Measurements from ENCODE around the gene SPAG4.

Gene SPAG4

GRCh38 chr20:35602851-35603495, 12.7 kb upstream of the SPAG4 start:
- DNase-seq (ENCODE audit: low spot score), result peak; percentile 9
- TF ChIP-seq CTCF (IDR thresholded peaks at IDR 0.05; ENCODE audit: extremely low read depth, insufficient read depth, missing control alignments), result no peak
- in situ Hi-C loops (cut with MboI; ENCODE audit: low pct_unique_long_range_greater_than_20kb, low sequenced_read_pairs, unreplicated experiment), result no loop called here

DNA sequence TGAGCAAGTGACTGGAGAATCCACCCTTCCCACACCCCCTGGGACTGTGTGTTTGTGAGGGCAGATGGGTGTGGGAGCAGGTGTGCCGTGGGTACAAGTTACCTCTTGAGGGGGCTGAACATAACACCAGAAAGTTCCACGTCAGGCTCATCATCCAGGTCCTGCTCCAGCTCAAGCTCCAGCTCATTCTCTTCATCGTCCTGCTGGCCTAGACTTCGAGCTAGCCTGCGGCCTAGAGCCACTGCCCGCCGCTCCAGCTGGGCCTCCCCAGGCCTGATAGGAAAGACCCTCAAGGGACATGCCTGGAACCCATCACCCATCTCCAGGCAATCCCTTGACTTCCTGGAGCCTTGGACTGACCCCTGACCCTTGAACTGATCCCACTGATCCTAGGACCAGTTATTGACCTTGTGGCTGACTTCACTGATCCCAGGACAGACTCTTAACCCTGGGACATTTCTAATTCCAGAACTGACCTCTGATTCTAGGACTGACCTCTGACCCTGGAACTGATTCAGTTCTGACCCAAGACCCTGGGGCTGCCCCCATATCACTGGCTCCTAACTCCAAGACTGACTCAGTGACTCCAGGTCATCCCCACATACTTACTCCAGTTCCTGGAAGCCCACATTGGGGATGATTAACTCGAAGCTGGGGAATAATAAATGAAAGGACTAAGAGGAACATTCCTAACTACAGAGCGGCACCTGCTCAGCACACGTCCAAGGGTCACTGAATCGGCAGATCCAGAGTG, 11.8 kb upstream of the SPAG4 start:
- no peak for TF ChIP-seq CTCF (IDR thresholded peaks at IDR 0.05; ENCODE audit: extremely low read depth, insufficient read depth, missing control alignments)
- in situ Hi-C loops (cut with MboI; ENCODE audit: low pct_unique_long_range_greater_than_20kb, low sequenced_read_pairs, unreplicated experiment), result no loop called here

GRCh38 chr20:35604449-35604747, 11.2 kb upstream of the SPAG4 start:
- TF ChIP-seq CTCF (IDR thresholded peaks at IDR 0.05; ENCODE audit: extremely low read depth, insufficient read depth, missing control alignments), result peak; percentile 55
- in situ Hi-C loops (cut with MboI; ENCODE audit: low pct_unique_long_range_greater_than_20kb, low sequenced_read_pairs, unreplicated experiment), result no loop called here
- peak; percentile 33 for DNase-seq (ENCODE audit: low spot score)

More for the DNA sequence above, 11.8 kb upstream of the SPAG4 start:
- DNase-seq (ENCODE audit: low spot score), result no peak

- DNase-seq (ENCODE audit: low spot score), result no peak
- in situ Hi-C loops (cut with MboI; ENCODE audit: low pct_unique_long_range_greater_than_20kb, low sequenced_read_pairs, unreplicated experiment), result no loop called here
- no peak for TF ChIP-seq CTCF (IDR thresholded peaks at IDR 0.05; ENCODE audit: extremely low read depth, insufficient read depth, missing control alignments)
Measured at GRCh38 chr20:35606127-35606526, 9.5 kb upstream of the SPAG4 start.

DNA sequence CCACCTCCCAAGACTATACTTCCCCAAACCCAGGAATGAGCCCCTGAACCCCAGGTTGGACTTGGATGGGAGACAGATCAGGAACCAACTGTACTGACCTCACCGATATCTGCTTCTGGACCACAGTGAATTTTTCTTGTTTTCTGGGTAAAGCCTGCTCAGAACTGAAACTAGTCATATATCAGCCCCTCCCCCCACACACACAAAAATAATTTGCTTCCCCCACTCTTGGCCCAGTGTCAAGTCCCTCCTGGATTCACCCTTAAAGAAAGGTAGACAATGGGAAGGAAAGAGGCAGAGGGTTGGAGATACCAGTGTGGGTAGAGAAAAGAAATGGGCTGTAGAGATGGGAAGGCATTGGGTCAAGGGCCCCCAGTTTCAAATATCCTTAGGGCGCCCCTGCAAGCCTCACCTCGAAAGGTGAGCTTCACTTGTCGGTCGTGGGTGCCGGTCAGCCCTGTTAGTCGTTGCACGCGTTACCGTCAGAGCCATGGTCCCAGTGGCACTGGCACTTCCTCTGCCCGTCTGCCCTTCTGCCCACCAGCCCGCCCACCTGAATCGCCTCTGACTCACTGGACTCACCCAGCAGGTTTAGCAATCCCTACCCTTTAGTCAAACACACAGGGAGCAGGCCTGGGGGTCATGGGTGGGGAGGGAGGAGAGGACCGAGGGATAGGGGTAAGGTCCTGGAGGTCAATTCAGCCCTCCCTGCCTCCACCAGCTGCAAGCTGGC, 8.5 kb upstream of the SPAG4 start:
- no peak for DNase-seq (ENCODE audit: low spot score)
- TF ChIP-seq CTCF (IDR thresholded peaks at IDR 0.05; ENCODE audit: extremely low read depth, insufficient read depth, missing control alignments), result no peak
- in situ Hi-C loops (cut with MboI; ENCODE audit: low pct_unique_long_range_greater_than_20kb, low sequenced_read_pairs, unreplicated experiment), result no loop called here

DNA sequence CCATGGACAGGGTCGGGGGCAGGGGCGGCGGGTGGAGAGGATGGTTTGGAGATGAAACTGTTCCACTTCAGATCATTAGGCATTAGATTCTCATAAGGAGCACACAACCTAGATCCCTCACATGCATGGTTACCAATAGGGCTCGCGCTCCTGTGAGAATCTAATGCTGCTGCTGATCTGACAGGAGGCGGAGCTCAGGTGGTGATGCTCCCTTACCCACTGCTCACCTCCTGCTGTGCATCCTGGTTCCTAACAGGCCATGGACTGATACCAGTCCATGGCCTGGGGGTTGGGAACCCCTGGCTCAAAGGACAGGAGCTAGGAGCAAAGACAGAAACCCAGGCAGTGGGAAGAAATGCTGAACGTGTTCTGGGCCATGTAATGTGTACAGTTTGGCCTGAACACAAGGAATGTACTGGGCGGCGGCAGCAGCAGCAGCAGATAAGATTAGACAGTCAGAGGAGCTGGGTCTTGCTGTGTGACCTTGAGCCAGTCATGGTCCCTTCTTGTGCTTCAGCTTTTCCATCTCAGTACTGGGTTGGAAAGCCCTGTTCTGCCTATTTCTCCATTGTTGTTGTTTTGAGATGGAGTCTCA, 4.7 kb upstream of the SPAG4 start:
- no peak for DNase-seq (ENCODE audit: low spot score)
- no peak for TF ChIP-seq CTCF (IDR thresholded peaks at IDR 0.05; ENCODE audit: extremely low read depth, insufficient read depth, missing control alignments)
- in situ Hi-C loops (cut with MboI; ENCODE audit: low pct_unique_long_range_greater_than_20kb, low sequenced_read_pairs, unreplicated experiment), result no loop called here

Measured in GM13977 (cell line).